Sigmoid colon (tissue), 4 donors: Measurements from ENCODE around the gene CCDC142.
A peak's percentile ranks its signal among the peaks of the same experiment; 100 is the strongest.

Source experiments
- EP300 ChIP-seq, 4 donors: sonication (generic); formaldehyde crosslinking; IDR thresholded peaks; one replicate each; pipeline ENCODE4 v1.6.1; 2017; ENCODE audit warnings: antibody characterized with exemption in 4 of 4
- POLR2A ChIP-seq, 2 donors: fragments of 450-650 bp; IDR thresholded peaks; one replicate each; pipeline ENCODE4 v1.6.1; 2016; ENCODE audit warnings: antibody characterized with exemption in 2 of 2, mild to moderate bottlenecking in 2 of 2, moderate library complexity in 2 of 2
- POLR2AphosphoS5 ChIP-seq, 4 donors: sonication (generic); formaldehyde crosslinking; IDR thresholded peaks; one replicate each; pipeline ENCODE4 v1.6.1; 2017; ENCODE audit warnings: antibody characterized with exemption in 4 of 4
- TF ChIP-seq, protein P1 (sequence below), 4 experiments: fragments of 450-650 bp in 3 of 4; fragments of 200-600 bp in 1 of 4; IDR thresholded peaks; one replicate each; pipeline ENCODE4 v1.5.1; 2016 to 2019; ENCODE audit warnings: antibody characterized with exemption in 4 of 4, mild to moderate bottlenecking in 3 of 4, moderate library complexity in 2 of 4

DNA sequence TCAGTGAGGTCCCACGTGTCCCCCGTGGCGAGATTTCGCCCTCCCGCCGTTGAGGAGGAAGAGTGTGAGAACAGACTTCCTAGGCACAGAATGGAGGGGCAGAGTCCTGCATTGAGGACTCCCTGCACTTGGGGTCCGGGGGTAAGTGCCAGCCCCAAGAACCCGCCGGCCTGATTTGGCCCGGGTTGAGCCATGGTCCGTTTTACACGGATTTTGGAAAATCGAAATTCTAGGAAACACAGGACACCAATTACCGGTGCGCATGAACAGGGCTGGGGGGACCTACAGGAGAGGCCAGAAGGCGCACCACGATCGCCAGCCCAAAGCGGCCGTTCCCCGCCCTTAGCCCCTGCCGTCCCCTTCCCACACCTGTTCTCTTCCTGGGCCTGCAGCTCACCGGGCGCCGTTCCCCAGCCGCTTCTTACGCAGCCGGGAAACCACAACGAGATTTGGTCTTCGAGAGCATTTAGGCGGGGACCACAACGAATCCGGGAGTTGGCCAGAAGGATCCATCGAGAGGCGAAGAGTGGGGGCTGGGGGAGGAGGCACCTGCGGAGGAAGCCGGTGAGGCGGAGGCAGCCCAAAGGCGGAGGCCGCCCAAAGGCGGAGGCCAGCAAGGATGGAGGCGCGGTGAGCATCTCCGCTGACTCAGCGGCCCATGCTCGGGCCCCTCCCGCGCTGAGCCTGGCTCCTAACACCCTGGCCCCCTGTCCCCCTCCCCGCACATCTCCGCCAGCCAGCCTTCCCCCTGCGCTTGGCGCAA is 31.0 kb upstream of the CCDC142 start:
- TF ChIP-seq, protein P1, sequence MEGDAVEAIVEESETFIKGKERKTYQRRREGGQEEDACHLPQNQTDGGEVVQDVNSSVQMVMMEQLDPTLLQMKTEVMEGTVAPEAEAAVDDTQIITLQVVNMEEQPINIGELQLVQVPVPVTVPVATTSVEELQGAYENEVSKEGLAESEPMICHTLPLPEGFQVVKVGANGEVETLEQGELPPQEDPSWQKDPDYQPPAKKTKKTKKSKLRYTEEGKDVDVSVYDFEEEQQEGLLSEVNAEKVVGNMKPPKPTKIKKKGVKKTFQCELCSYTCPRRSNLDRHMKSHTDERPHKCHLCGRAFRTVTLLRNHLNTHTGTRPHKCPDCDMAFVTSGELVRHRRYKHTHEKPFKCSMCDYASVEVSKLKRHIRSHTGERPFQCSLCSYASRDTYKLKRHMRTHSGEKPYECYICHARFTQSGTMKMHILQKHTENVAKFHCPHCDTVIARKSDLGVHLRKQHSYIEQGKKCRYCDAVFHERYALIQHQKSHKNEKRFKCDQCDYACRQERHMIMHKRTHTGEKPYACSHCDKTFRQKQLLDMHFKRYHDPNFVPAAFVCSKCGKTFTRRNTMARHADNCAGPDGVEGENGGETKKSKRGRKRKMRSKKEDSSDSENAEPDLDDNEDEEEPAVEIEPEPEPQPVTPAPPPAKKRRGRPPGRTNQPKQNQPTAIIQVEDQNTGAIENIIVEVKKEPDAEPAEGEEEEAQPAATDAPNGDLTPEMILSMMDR (IDR thresholded peaks at IDR 0.05): no peak
- TF ChIP-seq EP300 (IDR thresholded peaks at IDR 0.05): no peak
- TF ChIP-seq POLR2AphosphoS5 (IDR thresholded peaks at IDR 0.05): peak; percentile 40 to 87 (median 72)
- no peak for TF ChIP-seq POLR2A (IDR thresholded peaks at IDR 0.05)
